HG03097 (cell line): ENCODE data around the gene BCL3.

ENCODE experiments used
- ATAC-seq: cut with Tn5 transposase; IDR thresholded peaks from one replicate; pipeline ENCODE4 v1.9.1; 2021; ENCODE audit not compliant: unreplicated experiment, low FRiP score

BCL3 gene

GRCh38 chr19:44741258-44741731 lies 7.2 kb upstream of the BCL3 start:
- ATAC-seq: no peak

- no peak for ATAC-seq
Observed at GRCh38 chr19:44741841-44742329, 6.6 kb upstream of the BCL3 start.

GRCh38 chr19:44742330-44743061 lies 6.0 kb upstream of the BCL3 start:
- ATAC-seq: no peak

- no peak for ATAC-seq
Observed at GRCh38 chr19:44744871-44745332, 3.6 kb upstream of the BCL3 start.

- no peak for ATAC-seq
Observed at GRCh38 chr19:44745341-44745831, 3.1 kb upstream of the BCL3 start.

GRCh38 chr19:44745887-44746600 lies 2.5 kb upstream of the BCL3 start:
- ATAC-seq: no peak

- ATAC-seq: no peak
Observed at GRCh38 chr19:44746616-44746945, 1.9 kb upstream of the BCL3 start.

GRCh38 chr19:44746946-44747738 lies 1.4 kb upstream of the BCL3 start:
- ATAC-seq: peak; percentile 51

GRCh38 chr19:44747739-44748425 lies 626 bp upstream of the BCL3 start:
- ATAC-seq: no peak

- ATAC-seq: no peak
Observed at GRCh38 chr19:44749292-44749691, 784 bp downstream of the BCL3 start.

- ATAC-seq: no peak
Observed at GRCh38 chr19:44749994-44750393, 1.5 kb downstream of the BCL3 start.

- ATAC-seq: no peak
Observed at GRCh38 chr19:44752123-44752815, 3.8 kb downstream of the BCL3 start.

GRCh38 chr19:44752816-44753625 lies 4.5 kb downstream of the BCL3 start:
- peak; percentile 69 for ATAC-seq

- ATAC-seq: no peak
Observed at GRCh38 chr19:44753626-44753931, 5.1 kb downstream of the BCL3 start.

- ATAC-seq: peak; percentile 25
Observed at GRCh38 chr19:44753932-44754749, 5.6 kb downstream of the BCL3 start.

GRCh38 chr19:44754750-44755080 lies 6.2 kb downstream of the BCL3 start:
- no peak for ATAC-seq

GRCh38 chr19:44755219-44755618 lies 6.7 kb downstream of the BCL3 start:
- ATAC-seq: no peak

- no peak for ATAC-seq
Observed at GRCh38 chr19:44756089-44756562, 7.6 kb downstream of the BCL3 start.
